RPMI7951 (cell line): ENCODE measurements around the gene RPUSD4. TPM values are rescaled to one million over a fixed set of nuclear protein-coding genes. Genes with fewer than 3 reads are reported as not detected.

Source experiments
- DNase-seq: peaks from one replicate; pipeline ENCODE4 v3.0.0-alpha.2; 2012; ENCODE audit warnings: low read depth
- total RNA-seq: library from RNA; depleted of rRNA; stranded (reverse); fragments of >200 nt; shearing (Covaris generic); gene quantifications from 2 replicates; pipeline ENCODE4 v1.2.3, GENCODE V29; 2014; rRNA removed

Gene RPUSD4
- total RNA-seq, 1 experiment from 2014 or later, result 16.1 TPM

- DNase-seq, result no peak
Observed at GRCh38 chr11:126157326-126158030, 54.0 kb downstream of the RPUSD4 start.

GRCh38 chr11:126156814-126157213 is 54.6 kb downstream of the RPUSD4 start:
- DNase-seq, result no peak

GRCh38 chr11:126155402-126156187 is 55.9 kb downstream of the RPUSD4 start:
- DNase-seq, result no peak

- no peak for DNase-seq
Observed at GRCh38 chr11:126154691-126155090, 56.8 kb downstream of the RPUSD4 start.

- peak; percentile 76 for DNase-seq
Observed at GRCh38 chr11:126153972-126154371, 57.5 kb downstream of the RPUSD4 start.

- DNase-seq, result no peak
Observed at GRCh38 chr11:126153006-126153405, 58.4 kb downstream of the RPUSD4 start.

- peak; percentile 76 for DNase-seq
Observed at GRCh38 chr11:126152586-126152985, 58.9 kb downstream of the RPUSD4 start.

- DNase-seq, result no peak
Observed at GRCh38 chr11:126152152-126152551, 59.3 kb downstream of the RPUSD4 start.

Other genes with a start within 250 kb of the RPUSD4 start
- gene CDON, start 148.8 kb downstream of the RPUSD4 start, total RNA-seq, result 14.8 and 17.8 TPM in 2 replicates
- 33.6 and 36.3 TPM in 2 replicates for gene FAM118B, start 132 bp upstream of the RPUSD4 start, total RNA-seq
- 130 and 143 TPM in 2 replicates for gene SRPRA, start 57.2 kb upstream of the RPUSD4 start, total RNA-seq
- gene FOXRED1, start 57.5 kb upstream of the RPUSD4 start, total RNA-seq, result 17.3 and 18.6 TPM in 2 replicates
- 4.2 and 4.8 TPM in 2 replicates for gene TIRAP, start 71.4 kb upstream of the RPUSD4 start, total RNA-seq
- 41.7 and 50.0 TPM in 2 replicates for gene DCPS, start 92.4 kb upstream of the RPUSD4 start, total RNA-seq
- gene ST3GAL4, start 144.0 kb upstream of the RPUSD4 start, total RNA-seq, result 99.7 and 108 TPM in 2 replicates